ENCODE measurements around the gene MUS81. TPM values are rescaled to one million over a fixed set of nuclear protein-coding genes. Genes with fewer than 3 reads are reported as not detected.

MUS81 gene
- total and polyA plus RNA-seq, 2 of the 13 experiments (the other 11 are each of a cell fraction or from before 2014, with no cell fraction given) = 25.6 to 30.2 TPM

DNA sequence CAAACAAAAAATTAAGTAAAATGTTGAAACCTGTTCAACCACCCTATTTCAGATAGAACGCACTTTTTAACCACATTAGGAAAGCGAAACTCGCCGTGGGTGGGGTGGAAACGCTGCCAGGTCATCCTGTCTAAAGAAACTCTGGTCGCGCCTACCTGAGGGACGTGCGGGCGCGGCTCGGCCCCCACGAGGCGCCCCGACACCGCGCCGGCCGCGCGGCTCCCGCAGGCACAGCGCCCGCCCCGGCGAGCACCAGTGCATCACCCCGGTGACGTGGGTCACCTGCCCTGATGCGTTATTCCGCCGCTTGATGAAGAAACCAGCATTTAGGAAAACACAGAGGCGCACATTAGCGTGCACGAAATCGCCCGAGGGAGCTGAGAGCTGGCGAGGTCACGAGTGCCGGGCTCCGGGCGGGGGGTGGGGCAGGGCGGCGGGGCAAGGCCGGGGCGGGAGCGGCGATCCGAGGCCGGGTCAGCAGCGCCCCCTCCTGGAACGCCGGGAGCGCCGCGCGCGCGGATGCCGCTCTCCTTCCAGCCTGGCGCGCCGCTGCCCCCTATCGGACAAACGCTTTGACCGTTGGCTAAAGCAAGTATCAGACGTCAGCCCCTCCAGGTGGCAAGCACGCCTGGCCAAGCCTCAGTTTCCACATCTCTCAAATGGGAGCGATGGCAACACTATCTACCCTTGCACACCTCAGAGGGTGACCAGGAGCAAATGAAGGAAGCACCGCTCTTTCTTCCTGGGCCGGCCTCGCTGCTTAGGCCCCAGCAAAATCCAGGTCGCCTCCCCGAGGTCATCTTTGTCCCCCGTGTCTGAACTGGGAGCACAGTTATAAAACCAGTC, 42.2 kb upstream of the MUS81 start (continued):
- TF ChIP-seq RARG (CRISPR knock-in tag; IDR thresholded peaks at IDR 0.05; ENCODE audit: low read depth) (no peak), ZNF749 (CRISPR knock-in tag; IDR thresholded peaks at IDR 0.05; ENCODE audit: borderline replicate concordance) (no peak), ATF1 (CRISPR knock-in tag; IDR thresholded peaks at IDR 0.05) (no peak), IKZF4 (CRISPR knock-in tag; IDR thresholded peaks at IDR 0.05; ENCODE audit: borderline replicate concordance, low read depth, not compliant biosample characterization) (peak; percentile 41), ZBTB7A (CRISPR knock-in tag; IDR thresholded peaks at IDR 0.05) (no peak), ATM (IDR thresholded peaks at IDR 0.05; ENCODE audit: borderline replicate concordance) (no peak), ZZZ3 (CRISPR knock-in tag; IDR thresholded peaks at IDR 0.05; ENCODE audit: borderline replicate concordance) (no peak), ZNF878 (CRISPR knock-in tag; IDR thresholded peaks at IDR 0.05) (no peak), HOXA7 (CRISPR knock-in tag; IDR thresholded peaks at IDR 0.05) (no peak), ZNF383 (CRISPR knock-in tag; IDR thresholded peaks at IDR 0.05; ENCODE audit: borderline replicate concordance) (no peak)
- TF ChIP-seq, protein P1, sequence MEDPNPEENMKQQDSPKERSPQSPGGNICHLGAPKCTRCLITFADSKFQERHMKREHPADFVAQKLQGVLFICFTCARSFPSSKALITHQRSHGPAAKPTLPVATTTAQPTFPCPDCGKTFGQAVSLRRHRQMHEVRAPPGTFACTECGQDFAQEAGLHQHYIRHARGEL (CRISPR knock-in tag; IDR thresholded peaks at IDR 0.05) = no peak
- TF ChIP-seq, protein P2, sequence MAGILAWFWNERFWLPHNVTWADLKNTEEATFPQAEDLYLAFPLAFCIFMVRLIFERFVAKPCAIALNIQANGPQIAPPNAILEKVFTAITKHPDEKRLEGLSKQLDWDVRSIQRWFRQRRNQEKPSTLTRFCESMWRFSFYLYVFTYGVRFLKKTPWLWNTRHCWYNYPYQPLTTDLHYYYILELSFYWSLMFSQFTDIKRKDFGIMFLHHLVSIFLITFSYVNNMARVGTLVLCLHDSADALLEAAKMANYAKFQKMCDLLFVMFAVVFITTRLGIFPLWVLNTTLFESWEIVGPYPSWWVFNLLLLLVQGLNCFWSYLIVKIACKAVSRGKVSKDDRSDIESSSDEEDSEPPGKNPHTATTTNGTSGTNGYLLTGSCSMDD (CRISPR knock-in tag; IDR thresholded peaks at IDR 0.05) = no peak
- TF ChIP-seq, protein P3, sequence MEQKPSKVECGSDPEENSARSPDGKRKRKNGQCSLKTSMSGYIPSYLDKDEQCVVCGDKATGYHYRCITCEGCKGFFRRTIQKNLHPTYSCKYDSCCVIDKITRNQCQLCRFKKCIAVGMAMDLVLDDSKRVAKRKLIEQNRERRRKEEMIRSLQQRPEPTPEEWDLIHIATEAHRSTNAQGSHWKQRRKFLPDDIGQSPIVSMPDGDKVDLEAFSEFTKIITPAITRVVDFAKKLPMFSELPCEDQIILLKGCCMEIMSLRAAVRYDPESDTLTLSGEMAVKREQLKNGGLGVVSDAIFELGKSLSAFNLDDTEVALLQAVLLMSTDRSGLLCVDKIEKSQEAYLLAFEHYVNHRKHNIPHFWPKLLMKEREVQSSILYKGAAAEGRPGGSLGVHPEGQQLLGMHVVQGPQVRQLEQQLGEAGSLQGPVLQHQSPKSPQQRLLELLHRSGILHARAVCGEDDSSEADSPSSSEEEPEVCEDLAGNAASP (CRISPR knock-in tag; IDR thresholded peaks at IDR 0.05; ENCODE audit: borderline replicate concordance) = peak; percentile 29; the same call in 1 of the 2 replicates
- TF ChIP-seq, protein P4, sequence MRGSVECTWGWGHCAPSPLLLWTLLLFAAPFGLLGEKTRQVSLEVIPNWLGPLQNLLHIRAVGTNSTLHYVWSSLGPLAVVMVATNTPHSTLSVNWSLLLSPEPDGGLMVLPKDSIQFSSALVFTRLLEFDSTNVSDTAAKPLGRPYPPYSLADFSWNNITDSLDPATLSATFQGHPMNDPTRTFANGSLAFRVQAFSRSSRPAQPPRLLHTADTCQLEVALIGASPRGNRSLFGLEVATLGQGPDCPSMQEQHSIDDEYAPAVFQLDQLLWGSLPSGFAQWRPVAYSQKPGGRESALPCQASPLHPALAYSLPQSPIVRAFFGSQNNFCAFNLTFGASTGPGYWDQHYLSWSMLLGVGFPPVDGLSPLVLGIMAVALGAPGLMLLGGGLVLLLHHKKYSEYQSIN (CRISPR knock-in tag; IDR thresholded peaks at IDR 0.05; ENCODE audit: borderline replicate concordance) = no peak
- TF ChIP-seq, protein P5, sequence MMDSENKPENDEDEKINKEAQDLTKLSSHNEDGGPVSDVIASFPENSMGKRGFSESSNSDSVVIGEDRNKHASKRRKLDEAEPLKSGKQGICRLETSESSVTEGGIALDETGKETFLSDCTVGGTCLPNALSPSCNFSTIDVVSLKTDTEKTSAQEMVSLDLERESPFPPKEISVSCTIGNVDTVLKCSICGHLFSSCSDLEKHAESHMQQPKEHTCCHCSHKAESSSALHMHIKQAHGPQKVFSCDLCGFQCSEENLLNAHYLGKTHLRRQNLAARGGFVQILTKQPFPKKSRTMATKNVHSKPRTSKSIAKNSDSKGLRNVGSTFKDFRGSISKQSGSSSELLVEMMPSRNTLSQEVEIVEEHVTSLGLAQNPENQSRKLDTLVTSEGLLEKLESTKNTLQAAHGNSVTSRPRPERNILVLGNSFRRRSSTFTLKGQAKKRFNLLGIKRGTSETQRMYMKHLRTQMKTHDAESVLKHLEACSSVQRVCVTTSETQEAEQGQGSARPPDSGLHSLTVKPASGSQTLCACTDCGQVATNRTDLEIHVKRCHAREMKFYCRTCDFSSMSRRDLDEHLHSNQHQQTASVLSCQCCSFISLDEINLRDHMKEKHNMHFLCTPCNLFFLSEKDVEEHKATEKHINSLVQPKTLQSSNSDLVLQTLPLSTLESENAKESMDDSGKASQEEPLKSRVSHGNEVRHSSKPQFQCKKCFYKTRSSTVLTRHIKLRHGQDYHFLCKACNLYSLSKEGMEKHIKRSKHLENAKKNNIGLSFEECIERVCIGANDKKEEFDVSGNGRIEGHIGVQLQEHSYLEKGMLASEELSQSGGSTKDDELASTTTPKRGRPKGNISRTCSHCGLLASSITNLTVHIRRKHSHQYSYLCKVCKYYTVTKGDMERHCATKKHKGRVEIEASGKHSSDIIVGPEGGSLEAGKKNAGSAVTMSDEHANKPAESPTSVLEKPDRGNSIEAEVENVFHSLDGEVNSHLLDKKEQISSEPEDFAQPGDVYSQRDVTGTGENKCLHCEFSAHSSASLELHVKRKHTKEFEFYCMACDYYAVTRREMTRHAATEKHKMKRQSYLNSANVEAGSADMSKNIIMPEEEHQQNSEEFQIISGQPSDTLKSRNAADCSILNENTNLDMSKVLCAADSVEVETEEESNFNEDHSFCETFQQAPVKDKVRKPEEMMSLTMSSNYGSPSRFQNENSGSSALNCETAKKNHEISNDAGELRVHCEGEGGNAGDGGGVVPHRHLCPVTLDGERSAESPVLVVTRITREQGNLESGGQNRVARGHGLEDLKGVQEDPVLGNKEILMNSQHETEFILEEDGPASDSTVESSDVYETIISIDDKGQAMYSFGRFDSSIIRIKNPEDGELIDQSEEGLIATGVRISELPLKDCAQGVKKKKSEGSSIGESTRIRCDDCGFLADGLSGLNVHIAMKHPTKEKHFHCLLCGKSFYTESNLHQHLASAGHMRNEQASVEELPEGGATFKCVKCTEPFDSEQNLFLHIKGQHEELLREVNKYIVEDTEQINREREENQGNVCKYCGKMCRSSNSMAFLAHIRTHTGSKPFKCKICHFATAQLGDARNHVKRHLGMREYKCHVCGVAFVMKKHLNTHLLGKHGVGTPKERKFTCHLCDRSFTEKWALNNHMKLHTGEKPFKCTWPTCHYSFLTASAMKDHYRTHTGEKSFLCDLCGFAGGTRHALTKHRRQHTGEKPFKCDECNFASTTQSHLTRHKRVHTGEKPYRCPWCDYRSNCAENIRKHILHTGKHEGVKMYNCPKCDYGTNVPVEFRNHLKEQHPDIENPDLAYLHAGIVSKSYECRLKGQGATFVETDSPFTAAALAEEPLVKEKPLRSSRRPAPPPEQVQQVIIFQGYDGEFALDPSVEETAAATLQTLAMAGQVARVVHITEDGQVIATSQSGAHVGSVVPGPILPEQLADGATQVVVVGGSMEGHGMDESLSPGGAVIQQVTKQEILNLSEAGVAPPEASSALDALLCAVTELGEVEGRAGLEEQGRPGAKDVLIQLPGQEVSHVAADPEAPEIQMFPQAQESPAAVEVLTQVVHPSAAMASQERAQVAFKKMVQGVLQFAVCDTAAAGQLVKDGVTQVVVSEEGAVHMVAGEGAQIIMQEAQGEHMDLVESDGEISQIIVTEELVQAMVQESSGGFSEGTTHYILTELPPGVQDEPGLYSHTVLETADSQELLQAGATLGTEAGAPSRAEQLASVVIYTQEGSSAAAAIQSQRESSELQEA (CRISPR knock-in tag; IDR thresholded peaks at IDR 0.05; ENCODE audit: not compliant biosample characterization) = no peak

Data from HepG2 (cell line).